COR-L47 (cell line): ENCODE measurements around the gene MAEA.

Source experiments
- DNase-seq: peaks from one replicate; lab custom pipeline; 2025; lab: John Stamatoyannopoulos, UW

MAEA gene

DNA sequence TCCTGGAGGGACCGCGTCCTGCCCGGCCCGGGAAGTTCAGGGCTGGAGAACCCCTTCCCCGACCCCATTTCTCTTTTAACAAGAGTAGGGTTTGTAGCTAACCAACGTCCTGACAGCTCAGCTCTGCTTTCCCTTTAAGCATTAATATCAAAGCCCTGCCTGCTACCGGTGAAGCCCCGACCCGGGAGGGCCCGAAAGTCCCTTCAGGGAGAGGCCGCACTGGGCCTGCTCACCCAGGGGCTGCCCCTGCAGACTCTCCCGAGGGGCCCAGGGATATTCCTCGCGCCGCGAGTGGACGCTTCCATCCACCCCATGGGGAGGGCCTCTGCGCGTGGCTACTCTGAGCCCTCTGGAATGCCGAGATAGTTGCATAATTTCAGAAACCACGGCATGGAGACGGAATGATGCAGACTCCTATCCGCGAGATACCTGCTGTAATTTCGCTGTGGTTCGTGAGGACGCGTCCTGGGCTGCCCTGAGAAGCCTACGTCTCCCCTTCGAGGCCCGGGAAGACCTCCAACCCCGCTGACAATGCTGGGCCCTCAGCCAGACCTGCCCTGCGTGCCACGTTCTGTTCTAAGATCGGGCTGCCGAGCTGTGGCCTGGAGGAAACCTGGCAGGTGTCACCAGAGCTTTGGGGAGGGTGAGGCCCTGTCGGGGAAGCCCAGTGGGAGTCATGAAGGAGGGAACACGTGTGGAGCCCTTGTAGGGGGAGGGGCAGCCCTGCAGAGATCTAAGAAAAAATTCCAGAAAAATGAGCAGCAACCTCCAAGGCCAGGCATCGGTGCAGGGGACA, 39.8 kb upstream of the MAEA start:
- DNase-seq: no peak

DNA sequence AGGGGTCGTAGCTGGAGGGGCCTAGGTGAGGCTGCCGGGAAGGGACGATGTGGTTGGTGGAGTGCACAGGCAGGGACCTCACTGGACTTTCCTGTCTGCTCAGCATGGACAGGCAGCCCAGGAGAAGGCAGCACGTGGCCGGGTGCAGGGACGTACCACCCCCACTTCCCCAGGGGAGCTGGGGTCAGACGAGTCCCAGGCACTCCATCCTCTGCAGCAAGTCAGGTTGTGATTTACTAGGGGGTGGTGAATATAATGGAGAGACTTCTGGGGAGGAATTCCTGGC, 39.2 kb upstream of the MAEA start:
- no peak for DNase-seq

DNA sequence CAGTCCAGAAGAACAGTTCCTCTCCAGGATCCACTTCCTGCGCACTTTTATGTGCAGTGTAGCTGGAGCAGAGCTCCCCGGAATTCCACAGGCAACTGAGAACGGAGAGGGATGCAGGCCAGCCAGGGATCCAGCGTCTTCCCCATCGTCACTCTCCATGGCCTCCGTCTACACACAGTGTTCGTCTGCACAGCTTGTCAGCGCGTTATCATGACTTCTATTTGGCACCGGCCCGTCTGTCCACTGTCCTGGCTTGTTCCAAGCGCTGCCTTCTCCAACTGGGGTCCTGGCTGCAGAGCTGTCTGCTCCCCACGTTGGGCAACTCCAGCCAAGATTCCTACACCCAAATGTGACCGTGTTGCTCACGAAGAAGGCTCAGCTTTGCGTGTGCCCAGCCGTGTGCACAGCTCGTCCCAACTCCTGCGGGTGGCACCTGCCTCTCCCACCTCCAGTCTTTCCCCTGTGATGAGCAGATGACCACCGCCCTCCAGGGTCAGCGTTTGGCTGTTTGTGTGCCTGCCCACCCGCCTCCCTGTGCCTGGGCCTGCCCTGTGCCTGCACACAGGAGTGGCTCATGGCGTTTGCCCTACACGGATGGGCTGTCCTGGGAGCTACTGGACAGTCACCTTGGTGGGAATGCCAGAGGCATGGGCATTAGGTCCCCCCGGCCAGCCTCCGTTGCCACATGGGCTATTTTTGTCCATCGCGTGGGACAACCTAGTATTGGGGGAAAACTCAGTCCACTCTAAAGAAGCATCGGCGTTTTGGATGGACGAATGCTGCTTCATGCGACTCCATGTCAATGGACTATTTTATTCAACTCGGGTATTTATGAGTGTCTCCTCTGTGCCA, 38.5 kb upstream of the MAEA start:
- DNase-seq: no peak

DNA sequence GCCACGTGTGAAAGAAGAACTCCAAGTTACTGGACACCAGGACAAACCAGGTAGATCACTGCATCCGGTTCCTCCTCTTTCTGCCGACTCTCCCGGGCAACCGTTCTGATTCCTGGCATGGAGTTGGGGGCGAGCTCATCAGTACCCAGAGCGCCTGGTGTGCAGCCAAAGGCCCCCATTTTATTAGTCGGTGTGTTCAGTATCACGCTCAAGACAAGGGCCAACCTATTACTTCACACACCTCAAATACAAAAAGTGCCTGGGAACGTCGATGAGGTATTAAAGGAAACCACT, 38.0 kb upstream of the MAEA start:
- DNase-seq: no peak

DNA sequence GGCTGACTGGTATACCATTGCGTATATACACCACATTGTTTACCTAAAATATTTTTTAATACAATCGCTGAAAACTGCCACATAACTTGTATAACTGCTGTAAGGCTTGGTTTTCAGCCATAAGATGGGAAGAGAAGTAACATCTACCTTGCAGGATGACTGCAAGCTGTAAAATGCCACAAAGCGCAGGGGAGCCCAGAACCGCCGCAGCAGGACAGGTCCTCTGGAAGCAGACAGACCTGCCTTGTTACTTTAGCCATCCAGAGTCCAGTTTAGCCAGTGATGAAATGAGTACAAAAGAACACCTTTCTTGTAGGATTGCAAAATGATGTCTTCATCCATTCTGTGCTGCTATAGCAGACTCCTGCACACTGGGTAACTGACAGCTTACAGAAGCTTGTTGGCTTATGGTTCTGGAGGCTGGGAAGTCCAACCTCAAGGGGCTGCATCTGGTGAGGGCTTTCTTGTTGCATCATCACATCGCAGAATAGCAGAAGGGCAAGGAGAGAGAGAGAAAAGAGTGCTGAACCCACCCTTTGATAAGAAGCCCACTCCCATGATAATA, 36.7 kb upstream of the MAEA start:
- DNase-seq: no peak

DNA sequence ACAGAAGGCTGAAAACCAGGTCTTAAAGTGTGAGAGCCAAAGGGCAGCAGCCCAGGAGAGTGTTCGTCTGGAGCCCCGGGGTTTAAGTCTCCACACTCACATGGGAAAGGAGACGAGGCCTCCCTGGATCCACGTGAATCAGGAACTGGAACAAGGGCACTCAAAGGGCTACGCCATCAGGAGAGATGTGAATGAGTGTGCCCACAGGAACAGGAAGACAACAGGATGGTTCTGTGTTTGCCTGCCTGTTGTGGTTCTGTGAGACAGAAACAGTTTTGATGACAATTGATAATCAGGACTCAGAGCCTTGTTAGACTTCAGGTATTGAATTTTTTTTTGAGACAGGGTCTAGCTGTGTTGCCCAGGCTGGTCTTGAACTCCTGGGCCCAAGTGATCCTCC, 35.9 kb upstream of the MAEA start:
- DNase-seq: no peak

DNA sequence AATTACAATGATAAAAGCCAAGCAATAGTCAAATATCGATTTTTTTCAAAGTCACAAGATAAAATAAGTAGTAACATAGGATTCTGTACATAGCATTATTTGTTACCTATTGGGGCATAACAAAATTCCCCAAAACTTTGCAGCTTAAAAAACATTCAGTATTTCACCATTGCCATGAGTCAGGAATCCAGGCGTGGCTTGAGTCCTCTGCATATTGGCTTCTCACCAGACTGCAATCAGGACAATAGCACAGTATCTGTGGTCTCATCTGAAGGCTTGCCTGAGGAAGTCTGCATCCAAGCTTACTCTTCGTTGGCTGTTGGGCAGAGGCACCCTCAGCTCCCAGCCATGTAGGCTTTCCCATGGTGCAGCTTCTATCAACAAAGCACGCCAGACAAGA, 34.5 kb upstream of the MAEA start:
- DNase-seq: no peak

DNA sequence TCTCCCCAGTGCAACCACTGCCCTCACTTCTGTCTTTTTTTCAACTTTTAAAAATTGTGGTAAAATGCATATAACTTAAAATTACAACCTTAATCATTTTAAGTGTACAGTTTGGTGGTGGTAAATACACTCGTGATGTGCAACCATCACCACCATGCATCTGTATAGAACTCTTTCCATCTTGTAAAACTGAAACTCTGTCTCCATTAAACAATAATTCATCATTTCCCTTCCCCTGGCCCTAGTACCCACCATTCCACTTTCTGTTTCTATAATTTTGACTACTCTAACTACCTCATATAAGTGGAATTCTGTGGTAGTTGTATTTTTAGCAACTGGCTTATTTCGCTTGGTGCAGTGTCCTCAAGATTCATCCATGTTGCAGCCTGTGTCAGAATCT, 34.0 kb upstream of the MAEA start:
- no peak for DNase-seq

DNA sequence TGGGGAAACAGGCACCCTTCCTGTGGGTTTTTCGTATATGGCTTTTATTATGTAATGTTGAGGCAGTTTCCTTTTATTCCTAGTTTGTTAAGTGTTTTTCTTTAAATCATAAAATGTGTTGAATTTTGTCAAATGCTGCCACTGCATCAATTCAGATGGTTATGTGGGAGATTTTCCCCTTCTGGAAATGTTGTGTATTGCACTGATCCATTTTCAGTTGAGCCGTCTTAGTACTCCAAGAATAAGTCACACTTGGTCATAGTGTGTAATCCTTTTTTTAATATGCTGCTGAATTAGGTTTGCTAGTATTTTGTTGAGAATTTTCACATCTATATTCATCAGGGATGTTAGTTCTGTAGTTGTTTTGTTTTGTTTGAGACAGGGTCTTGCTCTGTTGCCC, 31.2 kb upstream of the MAEA start:
- DNase-seq: no peak

DNA sequence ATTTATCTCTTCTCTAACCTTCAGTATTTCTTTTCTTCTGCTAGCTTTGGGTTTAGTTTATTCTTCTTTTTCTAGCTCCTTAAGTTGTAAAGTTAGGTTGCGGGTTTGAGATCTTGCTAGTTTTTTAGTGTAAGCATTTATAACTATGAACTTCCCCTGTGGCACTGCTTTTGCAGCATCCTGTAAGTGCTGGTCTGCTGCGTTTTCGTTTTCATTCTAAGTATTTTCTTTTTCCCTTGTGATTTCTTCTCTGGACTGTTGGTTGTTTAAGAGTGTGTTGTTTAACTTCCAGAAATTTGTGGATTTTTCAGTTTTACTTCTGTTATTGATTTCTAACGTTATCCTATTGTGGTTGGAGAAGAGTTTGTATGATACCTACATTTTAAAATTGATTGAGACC, 29.7 kb upstream of the MAEA start:
- no peak for DNase-seq

DNA sequence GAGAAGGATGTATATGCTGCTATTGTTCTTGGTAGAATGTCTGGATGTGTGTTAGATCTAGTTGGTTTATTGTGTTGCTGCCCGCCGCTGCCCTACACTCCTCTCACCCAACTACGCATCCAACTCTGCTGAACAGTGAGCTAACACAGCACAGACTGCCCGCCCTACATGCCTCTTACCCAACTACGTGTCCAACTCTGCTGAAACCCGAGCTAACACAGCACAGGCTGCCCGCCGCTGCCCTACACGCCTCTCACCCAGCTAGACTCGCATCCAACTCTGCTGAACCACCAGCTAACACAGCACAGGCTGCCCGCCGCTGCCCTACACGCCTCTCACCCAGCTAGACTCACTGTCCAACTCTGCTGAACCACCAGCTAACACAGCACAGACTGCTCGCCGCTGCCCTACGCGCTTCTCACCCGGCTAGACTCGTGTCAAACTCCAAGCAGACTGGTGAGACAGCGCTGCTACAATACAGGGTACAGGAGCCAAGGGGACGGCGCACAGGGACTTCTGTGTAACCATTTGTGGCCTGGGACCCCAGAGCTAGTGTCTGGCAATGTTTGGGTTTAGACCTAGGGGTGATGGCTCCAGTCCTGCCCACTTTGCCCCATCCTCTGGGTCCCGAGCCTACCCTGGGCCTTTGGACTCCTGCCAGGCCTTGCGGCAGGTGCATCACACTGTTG, 29.1 kb upstream of the MAEA start:
- no peak for DNase-seq

DNA sequence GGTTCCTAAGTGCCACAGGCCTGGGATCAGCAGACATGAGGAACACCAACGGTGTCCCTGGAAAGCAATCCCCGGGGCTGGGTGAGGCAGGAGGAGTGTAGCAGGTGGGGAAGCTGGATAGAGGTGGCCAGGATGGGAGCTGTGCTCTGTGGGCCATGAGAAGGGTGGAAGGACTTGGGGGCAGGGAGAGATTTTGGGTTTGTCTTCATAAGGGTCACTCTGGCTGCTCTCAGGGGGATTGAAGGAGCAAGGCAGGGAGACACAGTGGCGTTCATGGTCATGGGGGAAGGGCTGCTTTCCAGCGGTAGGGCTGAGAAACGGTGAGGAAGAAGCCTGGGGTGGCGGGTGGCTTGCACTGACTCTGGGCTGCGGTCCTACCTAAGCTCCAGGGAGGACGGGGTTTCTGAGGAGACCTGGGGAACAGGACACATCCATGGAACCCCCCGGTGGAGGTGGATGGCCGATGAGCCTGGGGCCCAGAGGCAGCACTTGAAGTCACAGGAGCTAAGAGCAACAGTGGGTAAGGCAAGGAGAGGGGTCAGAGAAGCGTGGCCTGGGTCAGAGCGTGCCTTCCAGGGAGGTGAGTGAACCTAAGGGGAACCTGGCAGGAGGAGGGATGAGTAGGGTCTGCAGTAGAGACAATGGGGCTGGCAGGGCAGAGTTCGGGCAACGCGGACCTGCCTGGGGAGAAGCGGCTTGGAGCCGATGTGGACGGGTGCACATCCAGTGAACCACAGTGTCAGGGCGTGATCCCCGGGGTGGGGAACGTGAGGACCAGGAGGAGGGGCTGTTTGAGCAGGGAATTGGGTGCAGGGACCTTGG, 28.4 kb upstream of the MAEA start:
- DNase-seq: no peak

DNA sequence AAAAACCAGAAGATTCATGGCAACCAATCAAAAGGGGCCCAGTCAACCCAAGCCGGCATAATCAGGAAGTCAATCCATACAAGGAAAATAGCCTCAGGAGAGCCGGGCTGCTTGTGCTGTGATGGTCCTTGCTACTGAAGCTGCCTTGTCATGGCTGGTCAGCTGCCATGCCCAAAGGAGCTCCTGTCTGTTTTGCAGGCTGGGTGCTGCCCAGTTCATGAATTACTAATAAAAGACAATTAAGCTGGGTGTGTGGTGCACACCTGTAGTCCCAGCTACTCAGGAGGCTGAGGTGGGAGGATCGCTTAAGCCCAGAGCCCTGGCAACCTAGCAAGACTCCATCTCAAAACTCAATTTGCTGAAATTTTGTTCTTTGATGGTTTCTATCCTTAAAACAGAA, 24.7 kb upstream of the MAEA start:
- DNase-seq: no peak

DNA sequence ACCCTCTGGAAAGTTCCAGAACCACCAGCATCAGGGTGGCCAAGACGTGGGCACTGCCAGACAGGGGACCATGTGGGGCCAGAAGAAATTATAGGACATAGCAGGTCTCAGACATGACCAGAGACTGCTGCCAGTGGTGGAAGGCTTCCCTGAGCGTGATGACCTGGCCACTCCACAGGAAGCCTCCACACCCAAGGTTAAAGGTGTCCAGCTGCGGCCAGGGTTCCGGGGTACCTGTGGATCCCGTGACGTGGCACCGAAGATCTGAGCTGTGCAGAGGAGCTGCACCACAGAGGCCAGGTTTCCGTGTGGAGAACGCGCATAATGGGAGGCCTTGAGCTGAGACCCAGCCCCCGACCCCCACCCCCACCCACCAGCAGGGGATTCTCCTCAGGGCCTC, 24.3 kb upstream of the MAEA start:
- no peak for DNase-seq

DNA sequence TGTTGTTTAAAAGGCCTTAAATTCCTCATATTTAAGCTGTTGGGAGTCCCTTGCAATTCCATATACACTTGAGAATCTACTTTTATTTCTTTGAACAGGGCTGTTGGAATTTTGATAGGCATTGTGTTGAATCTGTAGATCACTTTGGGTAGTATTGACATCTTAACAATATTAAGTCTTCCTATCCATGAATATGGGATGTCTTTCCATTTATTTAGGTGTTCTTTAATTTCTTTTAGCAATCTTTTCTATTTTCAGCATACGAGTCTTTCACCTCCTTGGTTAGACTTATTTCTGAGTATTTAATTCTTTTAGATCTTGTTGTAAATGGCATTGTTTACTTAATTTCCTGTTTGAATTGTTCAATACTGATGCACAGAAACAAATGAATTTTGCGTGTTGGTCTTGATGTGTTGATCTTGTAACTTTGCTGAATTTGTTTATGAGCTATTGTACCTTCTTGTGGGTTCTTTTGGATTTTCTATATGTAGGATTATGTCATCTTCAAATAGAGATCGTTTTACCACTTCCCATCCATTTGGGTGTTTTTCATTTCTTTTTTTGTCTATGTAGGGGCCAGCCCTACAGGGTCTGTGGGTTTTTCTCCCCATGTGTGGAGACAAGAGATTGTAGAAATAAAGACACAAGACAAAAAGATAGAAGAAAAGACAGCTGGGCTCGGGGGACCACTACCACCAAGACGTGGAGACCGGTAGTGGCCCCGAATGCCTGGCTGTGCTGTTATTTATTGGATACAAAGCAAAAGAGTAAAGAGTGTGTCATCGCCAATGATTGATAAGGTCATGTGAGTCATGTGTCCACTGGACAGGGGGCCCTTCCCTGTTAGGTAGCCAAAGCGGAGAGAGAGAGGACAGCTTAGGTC, 22.6 kb upstream of the MAEA start:
- DNase-seq: no peak

DNA sequence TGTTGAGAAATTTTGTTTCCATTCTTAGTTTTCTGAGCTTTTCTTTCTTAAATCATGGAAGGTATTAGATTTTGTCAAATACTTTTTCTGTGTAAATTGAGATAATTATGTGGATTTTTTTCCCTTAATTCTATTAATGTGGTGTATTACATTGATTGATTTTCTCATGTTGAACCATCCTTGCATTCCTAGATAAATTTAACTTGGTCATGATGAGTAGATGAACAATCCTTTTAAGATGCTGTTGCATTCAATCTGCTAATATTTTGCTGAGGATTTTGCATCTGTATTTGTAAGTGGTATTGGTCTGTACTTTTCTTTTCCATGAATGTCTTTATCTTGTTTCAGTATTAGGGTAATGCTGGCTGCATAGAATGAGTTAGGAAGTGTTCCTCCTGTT, 20.5 kb upstream of the MAEA start:
- no peak for DNase-seq

DNA sequence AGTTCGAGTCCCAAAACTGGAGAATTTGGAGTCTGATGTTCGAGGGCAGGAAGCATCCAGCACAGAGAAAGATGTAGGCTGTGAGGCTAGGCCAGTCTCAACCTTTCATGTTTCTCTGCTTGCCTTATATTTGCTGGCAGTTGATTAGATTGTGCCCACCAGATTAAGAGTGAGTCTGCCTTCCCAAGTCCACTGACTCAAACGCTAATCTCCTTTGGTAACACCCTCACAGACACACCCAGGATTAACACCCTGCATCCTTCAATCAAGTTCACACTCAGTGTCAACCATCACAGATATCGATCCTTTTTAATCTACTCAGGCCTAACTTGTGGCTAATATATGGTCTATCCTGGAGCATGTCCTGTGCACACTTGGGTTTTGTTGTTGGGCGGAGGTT, 18.0 kb upstream of the MAEA start:
- no peak for DNase-seq

DNA sequence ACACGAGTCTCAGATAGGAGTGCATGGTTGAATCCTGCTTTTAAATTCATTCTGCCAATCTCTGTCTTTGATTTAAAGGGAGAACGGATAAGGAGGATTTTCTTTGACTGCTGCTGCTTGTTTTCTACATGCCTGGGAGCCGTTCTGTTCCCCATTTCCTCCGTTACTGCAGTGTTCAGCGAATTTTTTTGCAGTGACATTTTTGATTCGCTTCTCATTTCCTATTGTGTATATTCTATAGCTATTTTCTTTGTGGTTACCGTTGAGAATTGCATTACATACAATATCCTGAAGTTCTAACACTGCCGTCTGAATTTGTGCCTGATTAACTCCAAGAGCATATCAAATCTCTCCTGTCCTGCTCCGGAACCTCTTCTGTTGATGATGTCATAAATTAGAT, 14.8 kb upstream of the MAEA start:
- DNase-seq: no peak

DNA sequence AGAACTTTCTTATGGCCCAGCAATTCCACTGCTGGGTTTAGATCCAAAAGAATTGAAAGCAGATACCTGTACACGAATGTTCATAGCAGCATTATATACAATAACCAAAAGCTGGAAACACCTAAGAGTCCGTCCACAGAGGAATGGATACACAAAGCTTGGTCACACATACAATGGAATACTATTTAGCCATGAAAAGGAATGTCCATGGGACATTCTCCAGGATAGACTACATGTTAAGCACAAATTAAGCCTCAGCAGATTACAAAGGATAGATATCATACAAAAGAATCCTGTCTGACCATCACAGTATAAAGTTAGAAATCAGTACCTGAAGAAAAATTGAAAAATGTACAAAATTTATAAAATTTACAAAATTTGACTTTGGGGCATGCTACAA, 12.7 kb upstream of the MAEA start:
- no peak for DNase-seq

DNA sequence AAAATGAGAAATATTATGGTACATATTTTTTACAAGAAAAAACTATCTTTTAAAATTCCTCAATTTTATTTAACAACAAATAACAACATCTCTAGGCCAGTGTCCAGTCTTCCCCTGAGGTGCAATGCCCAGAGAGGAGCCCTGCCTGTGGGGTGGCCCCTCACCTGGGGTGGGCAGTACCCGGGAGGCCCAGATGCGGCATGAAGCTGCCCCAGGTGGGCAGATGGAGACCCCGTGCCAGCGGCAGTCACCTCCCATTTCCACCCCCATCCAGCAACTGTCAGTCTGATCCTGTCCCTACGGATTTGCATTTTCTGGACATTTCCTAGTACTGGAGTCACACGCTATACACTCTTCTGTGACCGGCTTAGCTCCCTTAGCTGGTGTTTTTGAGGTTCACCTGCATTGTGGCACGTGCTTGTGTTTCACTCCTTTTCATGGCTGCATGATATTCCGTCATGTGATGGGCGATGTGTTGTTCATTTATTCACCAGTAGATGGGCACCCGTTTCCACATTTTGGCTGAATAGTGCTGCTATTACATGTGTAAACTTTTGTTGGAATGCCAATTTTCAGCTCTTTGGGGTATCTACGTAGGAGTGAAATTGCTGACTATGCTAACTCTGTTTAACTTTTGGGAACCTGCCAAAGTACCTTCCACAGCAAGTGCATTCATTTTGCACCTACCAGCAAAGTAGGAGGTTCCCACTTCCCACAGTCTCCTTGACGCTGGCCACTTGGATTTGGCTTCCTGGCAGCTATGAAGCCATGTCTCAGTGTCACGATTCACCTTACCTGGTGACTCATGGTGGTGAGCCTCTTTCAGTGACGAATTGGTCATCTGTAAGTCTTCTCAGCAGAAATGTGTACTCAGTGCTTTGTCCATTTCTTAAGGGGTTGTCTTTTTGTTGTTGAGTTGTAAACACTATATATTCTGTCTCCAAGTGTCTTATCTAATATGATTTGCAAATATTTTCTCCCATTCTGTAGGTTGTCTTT, 11.7 kb upstream of the MAEA start:
- DNase-seq: no peak
